ENCODE results near the gene ASCL3.

Gene ASCL3

GRCh38 chr11:8925711-8926110 lies 17.1 kb downstream of the ASCL3 start:
- no peak for TF ChIP-seq CTCF (IDR thresholded peaks at IDR 0.05; ENCODE audit: poor library complexity, severe bottlenecking)
- ATAC-seq (ENCODE audit: low read depth): no peak

GRCh38 chr11:8922691-8923090 lies 20.1 kb downstream of the ASCL3 start:
- no peak overlapping the region for H3K4me3 ChIP-seq (ENCODE audit: severe bottlenecking)
- no peaks in the 10 kb centered on the region for H3K27me3 ChIP-seq (ENCODE audit: insufficient read depth, poor library complexity, severe bottlenecking)
- no peak for DNase-seq (ENCODE audit: low spot score)
- H3K27ac ChIP-seq (ENCODE audit: poor library complexity, severe bottlenecking): peak overlapping the region; percentile 41
- no peak for ATAC-seq (ENCODE audit: low read depth)
- TF ChIP-seq CTCF (IDR thresholded peaks at IDR 0.05; ENCODE audit: poor library complexity, severe bottlenecking): no peak
- H3K4me1 ChIP-seq (ENCODE audit: insufficient read depth, poor library complexity, severe bottlenecking): peaks cover 6% of the 10 kb centered on the region
- H3K9me3 ChIP-seq (ENCODE audit: severe bottlenecking): no peaks in the 10 kb centered on the region
- H3K36me3 ChIP-seq (ENCODE audit: low read depth): peaks cover 47% of the 10 kb centered on the region

More at GRCh38 chr11:8925711-8926110, 17.1 kb downstream of the ASCL3 start:
- Histone ChIP-seq H3K36me3 (ENCODE audit: low read depth) (peaks cover 17% of the 10 kb centered on the region), H3K27ac (ENCODE audit: poor library complexity, severe bottlenecking) (no peak overlapping the region), H3K9me3 (ENCODE audit: severe bottlenecking) (no peaks in the 10 kb centered on the region), H3K4me3 (ENCODE audit: severe bottlenecking) (no peak overlapping the region), H3K4me1 (ENCODE audit: insufficient read depth, poor library complexity, severe bottlenecking) (peaks cover 5% of the 10 kb centered on the region), H3K27me3 (ENCODE audit: insufficient read depth, poor library complexity, severe bottlenecking) (no peaks in the 10 kb centered on the region)
- no peak for DNase-seq (ENCODE audit: low spot score)

GRCh38 chr11:8917157-8917825 lies 25.5 kb downstream of the ASCL3 start:
- H3K36me3 ChIP-seq (ENCODE audit: low read depth): peaks cover 74% of the 10 kb centered on the region
- ATAC-seq (ENCODE audit: low read depth) (peak; percentile 97), DNase-seq (ENCODE audit: low spot score) (no peak)
- no peaks in the 10 kb centered on the region for H3K9me3 ChIP-seq (ENCODE audit: severe bottlenecking)
- TF ChIP-seq CTCF (IDR thresholded peaks at IDR 0.05; ENCODE audit: poor library complexity, severe bottlenecking): no peak
- no peaks in the 10 kb centered on the region for H3K27me3 ChIP-seq (ENCODE audit: insufficient read depth, poor library complexity, severe bottlenecking)
- no peak overlapping the region for H3K4me3 ChIP-seq (ENCODE audit: severe bottlenecking)
- peaks cover 25% of the 10 kb centered on the region for H3K4me1 ChIP-seq (ENCODE audit: insufficient read depth, poor library complexity, severe bottlenecking)
- peak overlapping the region; percentile 90 for H3K27ac ChIP-seq (ENCODE audit: poor library complexity, severe bottlenecking)

GRCh38 chr11:8914661-8915018 lies 28.2 kb downstream of the ASCL3 start:
- TF ChIP-seq CTCF (IDR thresholded peaks at IDR 0.05; ENCODE audit: poor library complexity, severe bottlenecking): peak; percentile 57
- peaks cover 51% of the 10 kb centered on the region for H3K36me3 ChIP-seq (ENCODE audit: low read depth)
- H3K4me1 ChIP-seq (ENCODE audit: insufficient read depth, poor library complexity, severe bottlenecking): peaks cover 31% of the 10 kb centered on the region
- DNase-seq (ENCODE audit: low spot score) (no peak), ATAC-seq (ENCODE audit: low read depth) (no peak)
- no peak overlapping the region for H3K4me3 ChIP-seq (ENCODE audit: severe bottlenecking)
- H3K27me3 ChIP-seq (ENCODE audit: insufficient read depth, poor library complexity, severe bottlenecking): no peaks in the 10 kb centered on the region
- H3K9me3 ChIP-seq (ENCODE audit: severe bottlenecking): no peaks in the 10 kb centered on the region
- peak overlapping the region; percentile 50 for H3K27ac ChIP-seq (ENCODE audit: poor library complexity, severe bottlenecking)

GRCh38 chr11:8913961-8914660 lies 28.7 kb downstream of the ASCL3 start:
- Histone ChIP-seq H3K27me3 (ENCODE audit: insufficient read depth, poor library complexity, severe bottlenecking) (no peaks in the 10 kb centered on the region), H3K9me3 (ENCODE audit: severe bottlenecking) (no peaks in the 10 kb centered on the region), H3K27ac (ENCODE audit: poor library complexity, severe bottlenecking) (peak overlapping the region; percentile 50), H3K4me1 (ENCODE audit: insufficient read depth, poor library complexity, severe bottlenecking) (peaks cover 32% of the 10 kb centered on the region), H3K36me3 (ENCODE audit: low read depth) (peaks cover 45% of the 10 kb centered on the region), H3K4me3 (ENCODE audit: severe bottlenecking) (no peak overlapping the region)
- ATAC-seq (ENCODE audit: low read depth) (no peak), DNase-seq (ENCODE audit: low spot score) (no peak)
- peak; percentile 87 for TF ChIP-seq CTCF (IDR thresholded peaks at IDR 0.05; ENCODE audit: poor library complexity, severe bottlenecking)
